K562 (cell line): ENCODE data around the gene SELPLG. TPM values are rescaled to one million over a fixed set of nuclear protein-coding genes. Genes with fewer than 3 reads are reported as not detected.
A peak's percentile ranks its signal among the peaks of the same experiment; 100 is the strongest.

Source experiments
- GATA2 ChIP-seq: sonication (generic); formaldehyde crosslinking; IDR thresholded peaks from 2 replicates; pipeline ENCODE4 v1.4.0; 2020; ENCODE audit warnings: mild to moderate bottlenecking, missing genetic modification reagents
- PRMT5 ChIP-seq: sonication (generic); formaldehyde crosslinking; IDR thresholded peaks from 2 replicates; pipeline ENCODE4 v1.5.0; 2020; ENCODE audit warnings: missing genetic modification reagents
- SMAD3 ChIP-seq: fragments of 450-650 bp; formaldehyde crosslinking; conservative IDR thresholded peaks from 2 replicates; pipeline ENCODE4 v1.4.0; 2020; ENCODE audit warnings: mild to moderate bottlenecking
- TFAM ChIP-seq: fragments of 250-450 bp; sonication (Bioruptor Pico); conservative IDR thresholded peaks from 2 replicates; pipeline ENCODE4 v1.5.0; 2021; ENCODE audit warnings: mild to moderate bottlenecking, moderate library complexity
- polyA plus RNA-seq, 8 experiments: library from polyadenylated mRNA; depleted of rRNA in 4 of 8; stranded (reverse) in 5 of 8; unstranded in 3 of 8; fragments of >200 nt; fragmentation: Nextera tagmentation in 2 of 8; fragmentation: Illumina TruSeq in 1 of 8; extraction: Ambion mirVana in 2 of 8; extraction: Trizol in 1 of 8; gene quantifications; 2 replicates each; pipeline versions ENCODE4 v1.2.1 to v1.2.3, GENCODE V29; 2011 to 2014; ENCODE audit warnings: inconsistent platforms in 1 of 8, missing spikeins in 1 of 8
- total RNA-seq, 7 experiments: library from RNA; depleted of rRNA in 6 of 7; stranded (reverse); fragments of >200 nt in 6 of 7; fragmentation: Illumina TruSeq in 2 of 7; extraction: Trizol in 2 of 7; gene quantifications; 2 replicates each; pipeline versions ENCODE4 v1.2.1 to v1.2.3, GENCODE V29; 2011 to 2021; ENCODE audit warnings: low replicate concordance in 1 of 7
- TF ChIP-seq, protein P1 (sequence below), 2 experiments: fragments of 450-650 bp in 1 of 2; IDR thresholded peaks; 2 replicates each; pipeline ENCODE4 v1.6.1; 2011 to 2017; ENCODE audit warnings: low read depth in 2 of 2, antibody characterized with exemption in 1 of 2, borderline replicate concordance in 1 of 2, low read length in 1 of 2, mild to moderate bottlenecking in 1 of 2, mixed read lengths in 1 of 2; ENCODE audit not compliant: control insufficient read depth in 1 of 2
- TF ChIP-seq, protein P2 (sequence below): sonication (generic); formaldehyde crosslinking; IDR thresholded peaks from 2 replicates; pipeline ENCODE4 v1.8.0; 2023; ENCODE audit warnings: mild to moderate bottlenecking, missing genetic modification reagents
- TF ChIP-seq, protein P3 (sequence below): sonication (generic); formaldehyde crosslinking; IDR thresholded peaks from 2 replicates; pipeline ENCODE4 v1.8.1; 2022; ENCODE audit warnings: missing genetic modification reagents
- TF ChIP-seq, protein P4 (sequence below): fragments of 450-650 bp; IDR thresholded peaks from 2 replicates; pipeline ENCODE4 v1.6.1; 2016; ENCODE audit warnings: low read depth

Gene SELPLG
- total and polyA plus RNA-seq, 9 of the 15 experiments (the other 6 are each of a cell fraction or from before 2014, with no cell fraction given) = 0.22 to 10.2 (median 1.7) TPM

DNA sequence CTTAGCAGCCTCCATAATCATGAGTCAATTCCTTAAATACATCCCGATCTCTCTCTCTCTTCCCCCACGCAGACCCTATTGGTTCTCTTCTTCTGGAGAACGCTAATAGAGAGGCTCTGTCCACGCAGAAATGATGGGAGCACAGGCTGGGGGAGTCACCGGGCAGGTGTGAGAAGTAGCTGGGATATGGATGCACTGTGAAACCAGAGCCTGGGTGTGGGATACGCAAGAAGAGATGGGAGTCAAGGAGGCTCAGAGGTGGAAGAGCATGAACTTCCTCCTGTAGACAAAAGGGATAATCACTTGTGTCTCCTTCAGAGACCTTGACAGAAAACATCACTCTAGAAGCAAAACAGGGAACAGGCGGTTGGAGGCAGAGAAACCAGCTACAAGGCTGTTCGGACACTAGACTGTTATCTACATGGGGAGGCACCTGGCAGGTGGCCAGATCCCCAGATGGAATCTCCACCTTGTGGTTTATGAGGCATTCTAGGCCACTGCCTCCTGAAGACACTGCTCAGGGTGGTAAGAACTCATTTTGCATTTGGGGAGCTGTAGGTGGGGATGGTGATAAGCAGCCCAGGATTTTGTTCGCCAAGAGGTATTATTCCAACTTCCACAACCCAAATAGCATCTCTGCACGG lies 7.2 kb upstream of the SELPLG start (continued):
- TF ChIP-seq, protein P1, sequence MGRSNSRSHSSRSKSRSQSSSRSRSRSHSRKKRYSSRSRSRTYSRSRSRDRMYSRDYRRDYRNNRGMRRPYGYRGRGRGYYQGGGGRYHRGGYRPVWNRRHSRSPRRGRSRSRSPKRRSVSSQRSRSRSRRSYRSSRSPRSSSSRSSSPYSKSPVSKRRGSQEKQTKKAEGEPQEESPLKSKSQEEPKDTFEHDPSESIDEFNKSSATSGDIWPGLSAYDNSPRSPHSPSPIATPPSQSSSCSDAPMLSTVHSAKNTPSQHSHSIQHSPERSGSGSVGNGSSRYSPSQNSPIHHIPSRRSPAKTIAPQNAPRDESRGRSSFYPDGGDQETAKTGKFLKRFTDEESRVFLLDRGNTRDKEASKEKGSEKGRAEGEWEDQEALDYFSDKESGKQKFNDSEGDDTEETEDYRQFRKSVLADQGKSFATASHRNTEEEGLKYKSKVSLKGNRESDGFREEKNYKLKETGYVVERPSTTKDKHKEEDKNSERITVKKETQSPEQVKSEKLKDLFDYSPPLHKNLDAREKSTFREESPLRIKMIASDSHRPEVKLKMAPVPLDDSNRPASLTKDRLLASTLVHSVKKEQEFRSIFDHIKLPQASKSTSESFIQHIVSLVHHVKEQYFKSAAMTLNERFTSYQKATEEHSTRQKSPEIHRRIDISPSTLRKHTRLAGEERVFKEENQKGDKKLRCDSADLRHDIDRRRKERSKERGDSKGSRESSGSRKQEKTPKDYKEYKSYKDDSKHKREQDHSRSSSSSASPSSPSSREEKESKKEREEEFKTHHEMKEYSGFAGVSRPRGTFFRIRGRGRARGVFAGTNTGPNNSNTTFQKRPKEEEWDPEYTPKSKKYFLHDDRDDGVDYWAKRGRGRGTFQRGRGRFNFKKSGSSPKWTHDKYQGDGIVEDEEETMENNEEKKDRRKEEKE (IDR thresholded peaks at IDR 0.05; ENCODE audit: borderline replicate concordance in 1 of 2, control insufficient read depth in 1 of 2, low read depth in 2 of 2, low read length in 1 of 2) = no peak
- TF ChIP-seq, protein P2, sequence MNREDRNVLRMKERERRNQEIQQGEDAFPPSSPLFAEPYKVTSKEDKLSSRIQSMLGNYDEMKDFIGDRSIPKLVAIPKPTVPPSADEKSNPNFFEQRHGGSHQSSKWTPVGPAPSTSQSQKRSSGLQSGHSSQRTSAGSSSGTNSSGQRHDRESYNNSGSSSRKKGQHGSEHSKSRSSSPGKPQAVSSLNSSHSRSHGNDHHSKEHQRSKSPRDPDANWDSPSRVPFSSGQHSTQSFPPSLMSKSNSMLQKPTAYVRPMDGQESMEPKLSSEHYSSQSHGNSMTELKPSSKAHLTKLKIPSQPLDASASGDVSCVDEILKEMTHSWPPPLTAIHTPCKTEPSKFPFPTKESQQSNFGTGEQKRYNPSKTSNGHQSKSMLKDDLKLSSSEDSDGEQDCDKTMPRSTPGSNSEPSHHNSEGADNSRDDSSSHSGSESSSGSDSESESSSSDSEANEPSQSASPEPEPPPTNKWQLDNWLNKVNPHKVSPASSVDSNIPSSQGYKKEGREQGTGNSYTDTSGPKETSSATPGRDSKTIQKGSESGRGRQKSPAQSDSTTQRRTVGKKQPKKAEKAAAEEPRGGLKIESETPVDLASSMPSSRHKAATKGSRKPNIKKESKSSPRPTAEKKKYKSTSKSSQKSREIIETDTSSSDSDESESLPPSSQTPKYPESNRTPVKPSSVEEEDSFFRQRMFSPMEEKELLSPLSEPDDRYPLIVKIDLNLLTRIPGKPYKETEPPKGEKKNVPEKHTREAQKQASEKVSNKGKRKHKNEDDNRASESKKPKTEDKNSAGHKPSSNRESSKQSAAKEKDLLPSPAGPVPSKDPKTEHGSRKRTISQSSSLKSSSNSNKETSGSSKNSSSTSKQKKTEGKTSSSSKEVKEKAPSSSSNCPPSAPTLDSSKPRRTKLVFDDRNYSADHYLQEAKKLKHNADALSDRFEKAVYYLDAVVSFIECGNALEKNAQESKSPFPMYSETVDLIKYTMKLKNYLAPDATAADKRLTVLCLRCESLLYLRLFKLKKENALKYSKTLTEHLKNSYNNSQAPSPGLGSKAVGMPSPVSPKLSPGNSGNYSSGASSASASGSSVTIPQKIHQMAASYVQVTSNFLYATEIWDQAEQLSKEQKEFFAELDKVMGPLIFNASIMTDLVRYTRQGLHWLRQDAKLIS (CRISPR knock-in tag) = 0 out of 2 replicates have a peak, but pooled peaks have one; percentile 61
- TF ChIP-seq SMAD3 = no peak
- TF ChIP-seq, protein P3, sequence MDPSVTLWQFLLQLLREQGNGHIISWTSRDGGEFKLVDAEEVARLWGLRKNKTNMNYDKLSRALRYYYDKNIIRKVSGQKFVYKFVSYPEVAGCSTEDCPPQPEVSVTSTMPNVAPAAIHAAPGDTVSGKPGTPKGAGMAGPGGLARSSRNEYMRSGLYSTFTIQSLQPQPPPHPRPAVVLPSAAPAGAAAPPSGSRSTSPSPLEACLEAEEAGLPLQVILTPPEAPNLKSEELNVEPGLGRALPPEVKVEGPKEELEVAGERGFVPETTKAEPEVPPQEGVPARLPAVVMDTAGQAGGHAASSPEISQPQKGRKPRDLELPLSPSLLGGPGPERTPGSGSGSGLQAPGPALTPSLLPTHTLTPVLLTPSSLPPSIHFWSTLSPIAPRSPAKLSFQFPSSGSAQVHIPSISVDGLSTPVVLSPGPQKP (CRISPR knock-in tag) = no peak
- peak; percentile 89 for TF ChIP-seq GATA2 (CRISPR knock-in tag)
- no peak for TF ChIP-seq PRMT5
- TF ChIP-seq, protein P4, sequence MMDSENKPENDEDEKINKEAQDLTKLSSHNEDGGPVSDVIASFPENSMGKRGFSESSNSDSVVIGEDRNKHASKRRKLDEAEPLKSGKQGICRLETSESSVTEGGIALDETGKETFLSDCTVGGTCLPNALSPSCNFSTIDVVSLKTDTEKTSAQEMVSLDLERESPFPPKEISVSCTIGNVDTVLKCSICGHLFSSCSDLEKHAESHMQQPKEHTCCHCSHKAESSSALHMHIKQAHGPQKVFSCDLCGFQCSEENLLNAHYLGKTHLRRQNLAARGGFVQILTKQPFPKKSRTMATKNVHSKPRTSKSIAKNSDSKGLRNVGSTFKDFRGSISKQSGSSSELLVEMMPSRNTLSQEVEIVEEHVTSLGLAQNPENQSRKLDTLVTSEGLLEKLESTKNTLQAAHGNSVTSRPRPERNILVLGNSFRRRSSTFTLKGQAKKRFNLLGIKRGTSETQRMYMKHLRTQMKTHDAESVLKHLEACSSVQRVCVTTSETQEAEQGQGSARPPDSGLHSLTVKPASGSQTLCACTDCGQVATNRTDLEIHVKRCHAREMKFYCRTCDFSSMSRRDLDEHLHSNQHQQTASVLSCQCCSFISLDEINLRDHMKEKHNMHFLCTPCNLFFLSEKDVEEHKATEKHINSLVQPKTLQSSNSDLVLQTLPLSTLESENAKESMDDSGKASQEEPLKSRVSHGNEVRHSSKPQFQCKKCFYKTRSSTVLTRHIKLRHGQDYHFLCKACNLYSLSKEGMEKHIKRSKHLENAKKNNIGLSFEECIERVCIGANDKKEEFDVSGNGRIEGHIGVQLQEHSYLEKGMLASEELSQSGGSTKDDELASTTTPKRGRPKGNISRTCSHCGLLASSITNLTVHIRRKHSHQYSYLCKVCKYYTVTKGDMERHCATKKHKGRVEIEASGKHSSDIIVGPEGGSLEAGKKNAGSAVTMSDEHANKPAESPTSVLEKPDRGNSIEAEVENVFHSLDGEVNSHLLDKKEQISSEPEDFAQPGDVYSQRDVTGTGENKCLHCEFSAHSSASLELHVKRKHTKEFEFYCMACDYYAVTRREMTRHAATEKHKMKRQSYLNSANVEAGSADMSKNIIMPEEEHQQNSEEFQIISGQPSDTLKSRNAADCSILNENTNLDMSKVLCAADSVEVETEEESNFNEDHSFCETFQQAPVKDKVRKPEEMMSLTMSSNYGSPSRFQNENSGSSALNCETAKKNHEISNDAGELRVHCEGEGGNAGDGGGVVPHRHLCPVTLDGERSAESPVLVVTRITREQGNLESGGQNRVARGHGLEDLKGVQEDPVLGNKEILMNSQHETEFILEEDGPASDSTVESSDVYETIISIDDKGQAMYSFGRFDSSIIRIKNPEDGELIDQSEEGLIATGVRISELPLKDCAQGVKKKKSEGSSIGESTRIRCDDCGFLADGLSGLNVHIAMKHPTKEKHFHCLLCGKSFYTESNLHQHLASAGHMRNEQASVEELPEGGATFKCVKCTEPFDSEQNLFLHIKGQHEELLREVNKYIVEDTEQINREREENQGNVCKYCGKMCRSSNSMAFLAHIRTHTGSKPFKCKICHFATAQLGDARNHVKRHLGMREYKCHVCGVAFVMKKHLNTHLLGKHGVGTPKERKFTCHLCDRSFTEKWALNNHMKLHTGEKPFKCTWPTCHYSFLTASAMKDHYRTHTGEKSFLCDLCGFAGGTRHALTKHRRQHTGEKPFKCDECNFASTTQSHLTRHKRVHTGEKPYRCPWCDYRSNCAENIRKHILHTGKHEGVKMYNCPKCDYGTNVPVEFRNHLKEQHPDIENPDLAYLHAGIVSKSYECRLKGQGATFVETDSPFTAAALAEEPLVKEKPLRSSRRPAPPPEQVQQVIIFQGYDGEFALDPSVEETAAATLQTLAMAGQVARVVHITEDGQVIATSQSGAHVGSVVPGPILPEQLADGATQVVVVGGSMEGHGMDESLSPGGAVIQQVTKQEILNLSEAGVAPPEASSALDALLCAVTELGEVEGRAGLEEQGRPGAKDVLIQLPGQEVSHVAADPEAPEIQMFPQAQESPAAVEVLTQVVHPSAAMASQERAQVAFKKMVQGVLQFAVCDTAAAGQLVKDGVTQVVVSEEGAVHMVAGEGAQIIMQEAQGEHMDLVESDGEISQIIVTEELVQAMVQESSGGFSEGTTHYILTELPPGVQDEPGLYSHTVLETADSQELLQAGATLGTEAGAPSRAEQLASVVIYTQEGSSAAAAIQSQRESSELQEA = no peak
- TF ChIP-seq TFAM = no peak
